Activated CD8-positive, alpha-beta memory T cell treated with anti-CD3 and anti-CD28 coated beads, Interleukin-2, amount 50 U/mL, for 24 hours (primary cell): ENCODE data around the gene CD248.
"Not testable (repeated sequence)": the region's sequence is repeated elsewhere in the genome, so short reads cannot be mapped to it uniquely, and the experiment has no call there.

ENCODE experiments used
- DNase-seq: peaks from one replicate; pipeline ENCODE4 v3.0.0-alpha.2; 2020; ENCODE audit errors: extremely low read depth

The CD248 gene, protein sequence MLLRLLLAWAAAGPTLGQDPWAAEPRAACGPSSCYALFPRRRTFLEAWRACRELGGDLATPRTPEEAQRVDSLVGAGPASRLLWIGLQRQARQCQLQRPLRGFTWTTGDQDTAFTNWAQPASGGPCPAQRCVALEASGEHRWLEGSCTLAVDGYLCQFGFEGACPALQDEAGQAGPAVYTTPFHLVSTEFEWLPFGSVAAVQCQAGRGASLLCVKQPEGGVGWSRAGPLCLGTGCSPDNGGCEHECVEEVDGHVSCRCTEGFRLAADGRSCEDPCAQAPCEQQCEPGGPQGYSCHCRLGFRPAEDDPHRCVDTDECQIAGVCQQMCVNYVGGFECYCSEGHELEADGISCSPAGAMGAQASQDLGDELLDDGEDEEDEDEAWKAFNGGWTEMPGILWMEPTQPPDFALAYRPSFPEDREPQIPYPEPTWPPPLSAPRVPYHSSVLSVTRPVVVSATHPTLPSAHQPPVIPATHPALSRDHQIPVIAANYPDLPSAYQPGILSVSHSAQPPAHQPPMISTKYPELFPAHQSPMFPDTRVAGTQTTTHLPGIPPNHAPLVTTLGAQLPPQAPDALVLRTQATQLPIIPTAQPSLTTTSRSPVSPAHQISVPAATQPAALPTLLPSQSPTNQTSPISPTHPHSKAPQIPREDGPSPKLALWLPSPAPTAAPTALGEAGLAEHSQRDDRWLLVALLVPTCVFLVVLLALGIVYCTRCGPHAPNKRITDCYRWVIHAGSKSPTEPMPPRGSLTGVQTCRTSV

GRCh38 chr11:66316849-66317251 is at the start of gene CD248:
CD248 (minus strand) TSS chr11:66317044; CDS start chr11:66317027, 17 bp downstream.
- DNase-seq = no peak

DNA sequence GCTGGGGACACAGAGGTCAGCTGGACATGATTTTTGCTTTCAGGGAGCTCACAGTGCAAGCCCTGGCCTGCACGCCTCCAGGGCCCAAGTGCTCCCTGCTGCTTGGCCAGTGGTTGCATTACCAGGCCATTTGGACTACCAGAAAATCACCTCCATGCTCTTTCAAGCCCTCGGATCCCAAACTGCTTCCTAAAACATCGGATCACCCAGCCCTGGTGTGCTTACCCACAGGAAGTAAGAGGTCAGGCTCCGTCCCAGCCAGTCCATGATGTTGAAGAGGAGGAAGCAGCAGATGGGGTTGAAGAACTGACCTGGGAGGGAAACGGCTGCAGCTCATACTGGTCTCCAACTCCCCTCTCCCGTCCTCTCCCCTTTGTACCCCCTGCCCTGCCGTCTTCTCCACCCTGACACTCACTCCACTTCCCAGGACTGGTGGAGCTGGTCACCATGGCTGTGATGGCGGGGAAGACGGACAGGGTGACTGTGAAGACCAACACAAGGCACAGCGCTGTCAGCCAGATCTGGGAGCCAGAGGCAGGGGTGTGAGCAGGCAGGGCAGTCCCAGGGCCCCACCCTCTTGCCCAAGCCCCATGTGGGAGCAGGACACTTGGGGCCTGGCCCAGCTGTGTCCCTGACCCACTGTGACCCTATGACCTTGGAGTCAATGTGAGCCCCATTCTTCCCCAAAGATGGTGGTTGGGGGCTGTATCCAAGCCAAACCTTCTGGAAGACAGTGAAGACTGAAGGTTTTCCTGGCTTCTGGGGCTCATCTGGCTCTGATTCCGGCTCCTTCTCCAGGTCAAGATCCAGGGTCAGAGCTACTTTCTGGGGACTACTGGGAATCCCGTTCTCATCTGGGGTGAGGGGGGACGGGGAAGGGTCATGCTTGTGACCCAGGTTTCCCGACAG is 49.1 kb upstream of the CD248 start:
- DNase-seq = no peak

GRCh38 chr11:66365166-66365565 is 48.3 kb upstream of the CD248 start:
- no peak for DNase-seq

DNA sequence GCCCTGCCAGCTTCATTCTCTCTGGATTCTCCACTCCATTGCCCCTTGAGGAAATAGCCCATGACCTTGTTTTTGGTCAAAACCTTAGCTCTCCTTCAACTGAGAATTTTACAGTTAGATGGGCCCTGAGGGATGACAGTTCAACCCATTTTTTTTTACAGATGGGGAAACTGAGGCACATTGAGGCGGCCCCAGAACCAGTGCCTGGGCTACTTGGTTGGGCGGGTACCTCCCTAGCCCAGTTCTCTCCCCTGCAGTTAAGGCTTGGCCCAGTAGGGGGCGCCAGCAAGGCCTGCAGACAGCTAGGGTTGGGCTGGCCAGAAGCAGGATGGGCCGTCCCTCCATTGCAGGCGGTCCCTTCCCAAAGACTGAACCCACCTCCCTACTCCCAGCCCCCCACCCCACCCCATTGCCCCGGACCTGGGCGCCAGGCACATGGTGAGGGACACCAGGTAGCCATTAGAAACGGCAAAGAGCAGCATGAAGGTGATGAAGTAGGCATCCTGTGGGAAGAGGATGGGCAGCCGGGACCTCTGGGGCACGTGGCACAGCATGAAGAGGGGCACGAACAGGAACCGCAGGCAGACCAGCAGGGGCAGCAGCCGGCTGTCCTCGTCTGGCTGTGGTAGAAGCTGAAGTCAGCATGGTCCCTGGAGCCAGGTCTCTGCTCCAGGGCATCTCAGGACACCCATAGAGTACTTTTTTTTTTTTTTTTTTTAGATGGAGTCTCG is 47.1 kb upstream of the CD248 start:
- peak; percentile 35 for DNase-seq

GRCh38 chr11:66363187-66363601 is 46.4 kb upstream of the CD248 start:
- DNase-seq = no peak

GRCh38 chr11:66362481-66363147 is 45.8 kb upstream of the CD248 start:
- no peak for DNase-seq

- no peak for DNase-seq
Measured at GRCh38 chr11:66361502-66361941, 44.7 kb upstream of the CD248 start.

GRCh38 chr11:66360406-66361073 is 43.7 kb upstream of the CD248 start:
- no peak for DNase-seq

GRCh38 chr11:66359662-66360087 is 42.8 kb upstream of the CD248 start:
- DNase-seq = no peak

DNA sequence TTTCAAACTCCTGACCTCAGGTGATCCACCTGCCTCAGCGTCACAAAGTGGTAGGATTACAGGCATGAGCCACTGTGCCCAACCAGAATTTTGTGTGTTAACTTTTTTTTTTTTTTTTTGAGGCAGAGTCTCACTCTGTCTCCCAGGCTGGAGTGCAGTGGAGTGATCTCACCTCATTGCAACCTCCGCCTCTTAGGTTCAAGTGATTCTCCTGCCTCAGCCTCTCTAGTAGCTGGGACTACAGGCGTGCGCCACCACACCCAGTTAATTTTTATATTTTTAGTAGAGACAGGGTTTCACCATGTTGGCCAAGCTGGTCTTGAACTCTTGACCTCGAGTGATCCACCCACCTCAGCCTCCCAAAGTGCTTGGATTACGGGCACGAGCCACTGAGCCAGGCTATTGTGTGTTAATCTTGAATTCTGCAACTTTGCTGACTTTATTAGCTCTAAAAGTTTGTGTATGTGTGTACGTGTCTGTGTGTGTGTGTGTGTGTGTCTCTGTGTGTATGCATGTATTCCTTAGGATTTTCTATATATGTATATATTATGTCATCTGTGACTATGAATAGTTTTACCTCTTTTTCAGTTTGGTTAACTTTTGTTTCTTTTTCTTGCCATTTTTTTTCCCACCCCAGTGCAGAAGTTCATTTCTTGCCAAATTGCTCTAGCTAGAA is 33.9 kb upstream of the CD248 start:
- not testable (repeated sequence) for DNase-seq

- no peak for DNase-seq
Measured at GRCh38 chr11:66349084-66349386, 32.2 kb upstream of the CD248 start.

- peak; percentile 69 for DNase-seq
Measured at GRCh38 chr11:66347425-66348276, 30.8 kb upstream of the CD248 start, which contains the start of gene B4GAT1. B4GAT1 (minus strand) TSS chr11:66347629; CDS start chr11:66347545, 84 bp downstream.

- no peak for DNase-seq
Measured at GRCh38 chr11:66346476-66347424, 29.9 kb upstream of the CD248 start.

DNA sequence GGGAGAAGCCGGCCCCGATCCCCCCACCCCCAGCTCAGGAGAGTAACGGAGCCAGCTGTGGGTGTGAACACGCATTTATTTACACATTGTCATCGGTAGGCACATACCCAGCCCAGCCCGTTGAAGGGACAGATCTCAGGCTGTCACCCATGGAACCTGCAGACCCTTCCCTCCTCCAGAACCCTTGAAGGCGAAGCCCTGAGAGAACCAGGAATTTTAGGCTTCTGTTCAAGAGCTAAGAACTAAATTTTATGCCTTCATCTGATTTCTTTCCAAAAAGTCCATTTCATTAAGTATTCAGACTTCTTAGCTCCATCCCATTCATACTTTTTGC is 28.4 kb upstream of the CD248 start:
- DNase-seq = no peak

DNA sequence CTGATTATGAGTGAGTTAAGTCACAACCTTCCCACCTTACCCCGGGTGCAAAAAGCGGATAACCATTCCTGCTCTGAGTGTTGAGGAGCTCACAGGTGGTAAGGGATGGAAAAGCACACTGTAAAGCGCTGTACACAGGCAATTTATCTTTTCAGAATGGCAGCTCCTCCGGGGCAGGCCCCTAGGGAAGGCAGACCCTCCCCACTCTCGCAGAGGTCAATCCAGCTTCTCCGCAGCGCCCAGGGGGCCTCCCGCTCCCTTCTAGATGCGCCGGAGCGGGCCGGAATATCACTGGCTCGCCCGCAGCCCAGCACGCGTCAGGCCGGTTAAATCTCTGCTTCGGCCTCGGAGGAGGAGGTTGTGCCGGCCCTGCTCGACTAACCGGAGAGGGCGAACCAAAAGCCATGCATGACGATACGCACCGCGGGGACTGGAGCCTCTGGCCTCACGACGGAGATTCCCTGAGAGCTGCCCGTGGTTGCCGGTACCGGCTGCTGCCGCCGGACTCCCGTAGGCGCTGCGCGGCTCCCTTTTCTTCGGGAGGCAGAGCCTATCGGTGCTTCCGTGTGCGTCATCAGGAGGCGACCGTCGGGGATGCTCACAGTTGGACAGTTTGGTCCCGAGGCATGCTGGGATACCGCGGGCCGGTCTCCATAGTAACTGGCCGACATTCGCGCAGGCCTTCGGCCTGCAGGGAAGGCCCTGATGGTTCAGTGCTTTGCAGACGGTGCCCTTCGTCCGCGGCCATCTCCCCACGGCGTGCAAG is 27.9 kb upstream of the CD248 start, which contains the start of gene BRMS1:
Gene BRMS1, minus strand, starts transcription at position 555 of the 766 bp plus-strand sequence. CDS start 2,870 bp downstream, outside the sequence.
- peak; percentile 96 for DNase-seq

DNA sequence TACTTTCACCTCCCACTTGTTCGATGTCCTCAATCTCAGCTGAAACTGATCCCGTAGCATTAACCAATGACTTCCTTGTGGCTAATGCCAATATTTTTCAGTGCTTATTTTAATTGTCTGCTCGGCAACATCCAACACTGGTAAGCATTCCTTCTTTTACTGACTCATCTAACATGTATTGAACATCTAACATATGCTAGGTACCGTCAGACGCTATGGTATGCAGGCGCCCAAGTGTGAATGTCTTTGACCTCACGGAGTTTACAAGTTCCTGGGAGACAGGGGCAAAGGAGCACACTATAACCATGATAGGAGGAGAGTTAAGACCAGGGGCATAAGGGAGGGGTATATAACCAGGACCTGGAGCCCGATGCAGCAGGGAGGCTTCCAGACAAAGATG is 26.3 kb upstream of the CD248 start:
- no peak for DNase-seq
